GM21360 (cell line): ENCODE data around the gene VASN.
A peak's percentile ranks its signal among the peaks of the same experiment; 100 is the strongest.

Experiments used
- ATAC-seq: cut with Tn5 transposase; IDR thresholded peaks from one replicate; pipeline ENCODE4 v1.9.1; 2021; ENCODE audit warnings: mild to moderate bottlenecking, moderate library complexity; ENCODE audit not compliant: unreplicated experiment

The VASN gene

GRCh38 chr16:4401094-4401501 lies 29.4 kb downstream of the VASN start:
- no peak for ATAC-seq

GRCh38 chr16:4401510-4401909 lies 29.9 kb downstream of the VASN start:
- no peak for ATAC-seq

GRCh38 chr16:4402439-4403132 lies 30.9 kb downstream of the VASN start:
- ATAC-seq: no peak

GRCh38 chr16:4403133-4403949 lies 31.7 kb downstream of the VASN start:
- no peak for ATAC-seq

- ATAC-seq: no peak
These were observed 32.8 kb downstream of the VASN start for GRCh38 chr16:4404247-4404966.

GRCh38 chr16:4404967-4405696 lies 33.5 kb downstream of the VASN start:
- ATAC-seq: no peak

- no peak for ATAC-seq
These were observed 36.1 kb downstream of the VASN start for GRCh38 chr16:4407543-4408322.

GRCh38 chr16:4408323-4408690 lies 36.7 kb downstream of the VASN start:
- no peak for ATAC-seq

GRCh38 chr16:4409081-4409932 lies 37.7 kb downstream of the VASN start:
- no peak for ATAC-seq

GRCh38 chr16:4410335-4411075 lies 38.9 kb downstream of the VASN start:
- ATAC-seq: no peak

- no peak for ATAC-seq
These were observed 40.0 kb downstream of the VASN start for GRCh38 chr16:4411684-4412083.

- no peak for ATAC-seq
These were observed 40.5 kb downstream of the VASN start for GRCh38 chr16:4412159-4412558.

GRCh38 chr16:4412854-4413253 lies 41.2 kb downstream of the VASN start:
- no peak for ATAC-seq

GRCh38 chr16:4414187-4414917 lies 42.7 kb downstream of the VASN start:
- peak; percentile 58 for ATAC-seq

- ATAC-seq: peak; percentile 11
These were observed 44.0 kb downstream of the VASN start for GRCh38 chr16:4415538-4416199.

- ATAC-seq: peak; percentile 54
These were observed 44.8 kb downstream of the VASN start, which contains the start of gene CORO7 for GRCh38 chr16:4416200-4417032. TSS of gene CORO7 (minus strand) at chr16:4416596. CDS start at chr16:4416518, 78 bp downstream.
